ENCODE results near the gene LANCL3.
A peak's percentile ranks its signal among the peaks of the same experiment; 100 is the strongest.
"Not testable (repeated sequence)": the region's sequence is repeated elsewhere in the genome, so short reads cannot be mapped to it uniquely, and the experiment has no call there.

The LANCL3 gene

GRCh38 chrX:37571426-37572107 lies at the start of gene LANCL3:
LANCL3 (plus strand) TSS chrX:37571661; CDS start chrX:37571871, 210 bp downstream.
- peak within 1 kb of the TSS; percentile 20 for H3K4me3 ChIP-seq (ENCODE audit: low read depth, low read length)
- in situ Hi-C loops (cut with HindIII; ENCODE audit: low sequenced_read_pairs); DNase-seq (ENCODE audit: low read depth, low spot score): not testable (repeated sequence)

- in situ Hi-C loops (cut with HindIII; ENCODE audit: low sequenced_read_pairs); H3K4me3 ChIP-seq (ENCODE audit: low read depth, low read length); DNase-seq (ENCODE audit: low read depth, low spot score): not testable (repeated sequence)
These were observed 47.8 kb upstream of the LANCL3 start for GRCh38 chrX:37523673-37524072.

GRCh38 chrX:37541991-37542390 lies 29.5 kb upstream of the LANCL3 start:
- in situ Hi-C loops (cut with HindIII; ENCODE audit: low sequenced_read_pairs): no loop called here
- no peak for DNase-seq (ENCODE audit: low read depth, low spot score)
- TF ChIP-seq CTCF (IDR thresholded peaks at IDR 0.05; ENCODE audit: low read depth, low read length): no peak
- no peak overlapping the region for H3K4me3 ChIP-seq (ENCODE audit: low read depth, low read length)

- H3K4me3 ChIP-seq (ENCODE audit: low read depth, low read length): no peak overlapping the region
- DNase-seq (ENCODE audit: low read depth, low spot score): no peak
- in situ Hi-C loops (cut with HindIII; ENCODE audit: low sequenced_read_pairs): no loop called here
- no peak for TF ChIP-seq CTCF (IDR thresholded peaks at IDR 0.05; ENCODE audit: low read depth, low read length)
These were observed 28.7 kb upstream of the LANCL3 start for GRCh38 chrX:37542791-37543190.

- H3K4me3 ChIP-seq (ENCODE audit: low read depth, low read length): no peak overlapping the region
- in situ Hi-C loops (cut with HindIII; ENCODE audit: low sequenced_read_pairs): no loop called here
- no peak for TF ChIP-seq CTCF (IDR thresholded peaks at IDR 0.05; ENCODE audit: low read depth, low read length)
- DNase-seq (ENCODE audit: low read depth, low spot score): no peak
These were observed 28.1 kb upstream of the LANCL3 start for GRCh38 chrX:37543324-37543723.

GRCh38 chrX:37544531-37544930 lies 26.9 kb upstream of the LANCL3 start:
- in situ Hi-C loops (cut with HindIII; ENCODE audit: low sequenced_read_pairs); H3K4me3 ChIP-seq (ENCODE audit: low read depth, low read length); DNase-seq (ENCODE audit: low read depth, low spot score): not testable (repeated sequence)

- H3K4me3 ChIP-seq (ENCODE audit: low read depth, low read length): no peak overlapping the region
- in situ Hi-C loops (cut with HindIII; ENCODE audit: low sequenced_read_pairs): no loop called here
- no peak for TF ChIP-seq CTCF (IDR thresholded peaks at IDR 0.05; ENCODE audit: low read depth, low read length)
- no peak for DNase-seq (ENCODE audit: low read depth, low spot score)
These were observed 26.4 kb upstream of the LANCL3 start for GRCh38 chrX:37545066-37545465.

- DNase-seq (ENCODE audit: low read depth, low spot score); in situ Hi-C loops (cut with HindIII; ENCODE audit: low sequenced_read_pairs); H3K4me3 ChIP-seq (ENCODE audit: low read depth, low read length): not testable (repeated sequence)
These were observed 21.8 kb upstream of the LANCL3 start for GRCh38 chrX:37549619-37550018.

GRCh38 chrX:37553476-37553875 lies 18.0 kb upstream of the LANCL3 start:
- no peak for DNase-seq (ENCODE audit: low read depth, low spot score)
- no peak overlapping the region for H3K4me3 ChIP-seq (ENCODE audit: low read depth, low read length)
- in situ Hi-C loops (cut with HindIII; ENCODE audit: low sequenced_read_pairs): no loop called here
- no peak for TF ChIP-seq CTCF (IDR thresholded peaks at IDR 0.05; ENCODE audit: low read depth, low read length)

GRCh38 chrX:37565254-37565653 lies 6.2 kb upstream of the LANCL3 start:
- in situ Hi-C loops (cut with HindIII; ENCODE audit: low sequenced_read_pairs); DNase-seq (ENCODE audit: low read depth, low spot score): not testable (repeated sequence)

GRCh38 chrX:37570349-37570748 lies 1.1 kb upstream of the LANCL3 start:
- in situ Hi-C loops (cut with HindIII; ENCODE audit: low sequenced_read_pairs); H3K4me3 ChIP-seq (ENCODE audit: low read depth, low read length); DNase-seq (ENCODE audit: low read depth, low spot score): not testable (repeated sequence)

More at GRCh38 chrX:37565254-37565653, 6.2 kb upstream of the LANCL3 start:
- H3K4me3 ChIP-seq (ENCODE audit: low read depth, low read length): not testable (repeated sequence)
